GM18517 (cell line): ENCODE data around the gene TBC1D30.

Source experiments
- ATAC-seq: cut with Tn5 transposase; IDR thresholded peaks from one replicate; pipeline ENCODE4 v1.9.1; 2021; ENCODE audit warnings: mild to moderate bottlenecking, moderate library complexity; ENCODE audit not compliant: unreplicated experiment

Gene TBC1D30

DNA sequence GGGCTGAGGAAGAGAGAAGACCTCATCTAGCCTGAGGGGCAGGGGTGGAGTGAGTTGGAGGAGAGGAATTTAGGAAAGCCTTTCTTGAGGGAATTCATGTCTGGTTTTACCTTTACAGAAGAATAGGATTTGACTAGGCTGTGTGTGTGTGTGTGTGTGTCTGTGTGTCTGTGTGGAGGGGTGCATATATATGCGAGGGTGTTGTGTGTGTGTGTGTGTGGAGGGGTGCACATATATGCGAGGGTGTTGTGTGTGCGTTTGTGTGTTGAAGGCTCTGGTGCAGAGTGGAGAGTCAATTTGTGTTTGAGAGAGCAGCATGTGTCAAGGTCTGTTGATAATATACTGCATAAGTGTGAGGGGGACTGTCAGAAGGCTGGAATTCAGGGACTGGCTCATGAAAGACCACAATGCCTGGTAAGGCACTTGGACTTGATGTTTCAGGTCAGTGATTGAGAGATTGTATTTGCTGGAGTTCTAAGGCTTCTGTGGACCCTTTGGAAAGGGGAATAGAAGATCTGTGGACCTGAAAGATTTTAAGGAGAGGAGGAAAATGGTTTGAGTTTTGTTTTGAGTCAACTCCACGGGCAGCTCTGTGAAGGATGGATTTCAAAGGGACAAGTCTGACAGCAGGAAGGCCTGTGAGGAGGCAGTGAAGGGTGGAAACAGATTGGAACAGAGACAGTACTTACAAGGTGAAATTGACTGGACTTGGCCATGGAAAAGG lies 34.6 kb downstream of the TBC1D30 start:
- no peak for ATAC-seq

DNA sequence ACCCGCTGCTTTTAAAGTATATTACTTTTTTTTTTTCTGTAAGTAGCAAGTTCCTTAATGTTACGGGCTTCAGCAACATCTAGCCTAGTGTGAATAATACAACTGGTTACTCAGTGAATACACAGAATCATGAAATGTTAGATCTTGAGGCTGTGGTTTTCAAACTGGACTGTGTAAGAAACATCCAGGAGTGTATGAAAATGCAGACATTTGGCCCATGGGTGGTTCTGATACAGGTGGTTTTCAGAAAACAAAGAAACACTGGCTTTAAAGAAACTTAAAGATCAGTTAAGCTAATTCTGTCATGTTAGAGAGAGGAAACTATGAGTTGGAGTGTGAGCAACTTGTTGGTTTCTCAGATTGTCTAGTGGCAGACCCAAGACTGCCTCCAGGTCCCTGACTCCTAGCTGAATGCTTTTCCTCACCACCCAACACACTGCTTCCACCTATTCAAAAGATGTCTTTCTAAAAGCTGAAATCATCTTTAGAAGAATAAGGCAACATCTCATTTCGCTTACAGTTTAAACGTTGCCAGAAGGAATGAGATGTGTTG lies 36.1 kb downstream of the TBC1D30 start:
- ATAC-seq = no peak

DNA sequence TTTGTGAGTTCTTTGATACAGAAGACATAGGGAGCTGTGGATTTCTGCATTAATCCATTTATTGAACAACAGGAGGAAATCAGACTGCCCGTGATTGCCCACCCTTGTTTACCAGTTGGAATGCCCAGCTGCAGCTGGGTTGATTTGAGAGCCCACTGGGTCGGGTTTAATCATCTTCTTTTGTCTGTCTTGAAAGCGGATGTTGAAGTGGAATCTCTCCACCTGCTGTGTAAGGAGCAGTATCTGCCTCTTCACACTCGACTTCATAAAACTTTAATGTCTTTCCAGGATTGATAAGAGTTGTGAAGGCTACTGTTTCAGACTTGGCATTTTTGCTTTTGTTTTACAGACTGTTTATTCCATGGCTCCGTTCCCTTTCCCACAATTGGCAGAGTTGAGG lies 39.9 kb downstream of the TBC1D30 start:
- no peak for ATAC-seq

DNA sequence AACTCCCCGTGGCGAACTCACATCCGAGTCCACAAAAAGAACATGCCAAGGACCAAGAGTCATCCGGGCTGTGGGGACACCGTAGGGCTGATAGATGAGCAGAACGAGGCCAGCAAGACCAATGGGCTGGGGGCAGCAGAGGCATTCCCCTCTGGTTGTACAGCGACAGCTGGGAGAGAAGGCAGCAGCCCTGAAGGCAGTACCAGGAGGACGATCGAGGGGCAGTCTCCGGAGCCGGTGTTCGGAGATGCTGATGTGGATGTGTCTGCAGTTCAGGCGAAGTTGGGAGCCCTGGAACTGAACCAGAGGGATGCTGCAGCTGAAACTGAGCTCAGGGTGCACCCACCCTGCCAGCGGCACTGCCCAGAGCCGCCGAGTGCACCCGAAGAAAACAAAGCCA lies 50.7 kb downstream of the TBC1D30 start:
- ATAC-seq = no peak

DNA sequence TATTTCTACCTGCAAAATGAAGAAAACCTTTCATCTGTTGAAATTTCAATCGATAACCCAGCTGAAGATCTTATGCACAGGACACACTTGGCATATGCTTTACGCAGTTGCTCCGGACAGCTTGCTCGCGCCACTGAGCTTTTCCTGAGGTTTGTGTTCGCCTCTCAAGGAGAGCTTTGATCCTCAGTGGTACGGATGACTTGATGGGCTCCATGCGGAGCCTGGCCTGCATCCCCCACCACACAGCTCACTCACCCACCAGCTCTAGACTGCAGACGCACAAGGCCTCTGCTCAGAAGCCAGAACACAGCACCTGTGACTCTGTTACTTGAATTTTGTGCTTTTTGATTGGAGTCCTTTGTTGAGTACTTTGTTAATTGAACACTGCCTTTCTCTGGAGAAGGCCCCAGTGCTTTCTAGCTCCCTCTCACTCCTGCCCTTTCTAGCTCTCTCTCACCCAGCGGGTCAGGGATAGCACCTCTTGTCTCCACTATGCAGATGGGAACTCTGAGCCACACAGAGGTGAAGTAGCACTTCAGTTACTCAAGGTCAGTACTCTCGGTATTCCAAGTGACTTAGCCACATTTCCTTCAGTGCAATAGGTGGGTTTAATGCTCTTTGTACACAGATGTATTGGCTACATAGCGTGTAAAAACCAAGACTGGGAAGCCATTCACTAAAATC lies 52.1 kb downstream of the TBC1D30 start:
- ATAC-seq = no peak

- peak; percentile 80 for ATAC-seq
Measured at GRCh38 chr12:64877363-64878004, 53.0 kb downstream of the TBC1D30 start.

GRCh38 chr12:64882687-64883086 lies 58.2 kb downstream of the TBC1D30 start:
- no peak for ATAC-seq

GRCh38 chr12:64883264-64884163 lies 59.1 kb downstream of the TBC1D30 start:
- ATAC-seq = no peak

- no peak for ATAC-seq
Measured at GRCh38 chr12:64884164-64884542, 59.7 kb downstream of the TBC1D30 start.

DNA sequence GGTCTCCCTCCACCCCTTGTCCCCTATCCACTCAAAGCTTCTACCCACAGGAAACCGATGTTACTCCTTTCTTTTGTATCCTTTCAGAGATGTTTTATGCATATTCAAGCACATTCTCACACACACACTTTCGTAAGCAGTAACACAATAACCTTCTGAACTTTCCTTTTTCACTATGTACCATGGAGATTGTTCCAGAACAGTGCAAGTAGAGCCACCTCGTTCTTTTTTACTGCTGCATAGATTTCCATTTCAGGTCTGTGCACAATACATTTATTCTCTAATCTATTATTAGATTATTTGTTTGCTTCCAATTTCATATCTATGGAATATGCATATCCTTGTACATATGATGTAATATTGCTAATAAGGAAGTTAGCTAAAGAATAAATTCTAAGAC lies 60.3 kb downstream of the TBC1D30 start:
- no peak for ATAC-seq

DNA sequence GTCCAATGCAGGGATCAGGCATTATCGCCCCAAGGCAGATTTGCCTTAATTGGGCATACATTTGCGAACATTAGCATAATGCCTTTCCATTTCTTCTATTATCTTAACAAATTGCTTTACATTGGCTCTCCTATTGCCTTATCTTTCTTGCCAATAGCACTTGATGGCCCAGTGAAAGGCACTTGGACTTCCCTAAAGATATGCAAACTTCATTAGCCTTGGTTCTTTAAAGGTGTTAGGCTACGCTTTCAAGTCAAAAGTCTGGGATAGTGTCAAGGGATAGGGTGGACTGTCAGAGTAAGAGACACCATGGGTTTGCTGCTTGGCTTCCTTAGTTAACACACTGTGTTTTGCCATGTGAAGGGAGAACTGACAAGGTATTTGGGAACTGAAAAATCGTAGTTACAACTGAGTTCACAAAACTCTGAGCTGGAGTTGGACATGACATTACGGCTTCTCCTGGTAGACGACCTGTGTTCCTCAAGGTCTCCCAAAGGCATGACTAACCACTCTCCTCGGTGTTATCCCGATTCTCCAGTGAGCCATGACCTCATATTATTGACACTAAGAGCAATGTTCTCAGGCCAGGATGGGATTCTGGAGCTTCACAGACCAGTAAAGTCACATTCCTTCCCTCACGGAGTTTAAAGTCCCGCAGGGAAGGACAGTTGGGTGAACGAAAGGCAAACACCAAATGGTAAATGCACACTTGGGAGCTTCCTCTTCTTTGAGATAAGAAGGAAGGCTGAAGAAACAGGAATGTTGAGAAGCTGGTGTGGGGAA lies 65.2 kb downstream of the TBC1D30 start:
- no peak for ATAC-seq

GRCh38 chr12:64890873-64891468 lies 66.5 kb downstream of the TBC1D30 start:
- ATAC-seq = peak; percentile 63

GRCh38 chr12:64891629-64892028 lies 67.2 kb downstream of the TBC1D30 start:
- no peak for ATAC-seq

DNA sequence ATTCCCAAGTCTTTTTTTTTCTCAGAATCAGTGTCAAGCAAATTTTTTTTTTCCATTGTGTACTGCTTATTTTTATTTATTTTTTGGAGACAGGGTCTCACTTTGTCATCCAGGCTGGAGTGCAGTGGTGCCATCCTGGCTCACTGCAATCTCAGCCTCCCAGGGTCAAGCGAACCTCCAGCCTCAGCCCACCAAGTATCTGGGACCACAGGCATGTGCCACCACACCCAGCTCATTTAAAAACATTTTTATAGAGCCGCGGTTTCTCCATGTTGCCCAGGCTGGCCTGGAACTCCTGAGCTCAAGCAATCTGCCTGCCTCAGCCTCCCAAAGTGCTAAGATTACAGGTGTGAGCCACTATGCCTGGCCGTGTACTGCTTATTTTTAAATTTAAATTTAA lies 68.1 kb downstream of the TBC1D30 start:
- ATAC-seq = no peak

DNA sequence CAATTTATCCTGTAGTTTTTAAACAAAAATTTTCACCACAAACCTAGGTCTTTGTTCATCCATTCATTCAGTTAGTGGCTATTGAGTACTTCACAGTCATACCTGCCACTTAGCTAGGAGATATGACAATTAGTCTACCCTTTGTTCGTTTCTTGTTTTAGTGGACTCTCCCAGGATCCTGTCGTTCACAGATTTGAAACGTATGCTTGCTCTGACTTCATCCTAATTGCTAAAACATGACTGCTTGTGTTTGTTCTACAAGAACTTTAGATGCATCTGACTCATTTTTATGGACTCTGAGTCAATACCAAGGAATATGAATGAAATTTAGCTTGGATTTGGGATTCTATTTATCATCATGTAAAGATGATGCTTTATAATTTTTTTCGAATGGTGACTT lies 69.5 kb downstream of the TBC1D30 start:
- ATAC-seq = no peak

- no peak for ATAC-seq
Measured at GRCh38 chr12:64894827-64895475, 70.5 kb downstream of the TBC1D30 start.

DNA sequence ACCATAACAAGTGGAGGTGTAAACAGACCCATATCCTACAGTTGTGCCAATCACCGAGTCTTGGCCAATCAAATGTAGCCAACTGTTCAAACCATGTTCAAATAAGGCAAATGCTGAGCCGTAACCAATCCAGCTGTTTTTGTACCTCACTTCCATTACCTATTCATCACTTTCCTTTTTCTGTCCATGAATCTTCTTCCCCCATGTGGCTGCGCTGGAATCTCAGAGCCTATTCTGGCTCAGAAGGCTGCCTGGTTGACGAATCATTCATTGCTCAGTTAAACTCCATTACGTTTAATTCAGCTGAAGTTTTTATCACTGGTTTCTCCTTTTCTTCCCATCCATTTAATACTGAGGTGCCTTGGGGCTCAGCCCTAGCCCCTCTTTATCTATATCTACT lies 71.1 kb downstream of the TBC1D30 start:
- no peak for ATAC-seq

- ATAC-seq = no peak
Measured at GRCh38 chr12:64900540-64900939, 76.1 kb downstream of the TBC1D30 start.

DNA sequence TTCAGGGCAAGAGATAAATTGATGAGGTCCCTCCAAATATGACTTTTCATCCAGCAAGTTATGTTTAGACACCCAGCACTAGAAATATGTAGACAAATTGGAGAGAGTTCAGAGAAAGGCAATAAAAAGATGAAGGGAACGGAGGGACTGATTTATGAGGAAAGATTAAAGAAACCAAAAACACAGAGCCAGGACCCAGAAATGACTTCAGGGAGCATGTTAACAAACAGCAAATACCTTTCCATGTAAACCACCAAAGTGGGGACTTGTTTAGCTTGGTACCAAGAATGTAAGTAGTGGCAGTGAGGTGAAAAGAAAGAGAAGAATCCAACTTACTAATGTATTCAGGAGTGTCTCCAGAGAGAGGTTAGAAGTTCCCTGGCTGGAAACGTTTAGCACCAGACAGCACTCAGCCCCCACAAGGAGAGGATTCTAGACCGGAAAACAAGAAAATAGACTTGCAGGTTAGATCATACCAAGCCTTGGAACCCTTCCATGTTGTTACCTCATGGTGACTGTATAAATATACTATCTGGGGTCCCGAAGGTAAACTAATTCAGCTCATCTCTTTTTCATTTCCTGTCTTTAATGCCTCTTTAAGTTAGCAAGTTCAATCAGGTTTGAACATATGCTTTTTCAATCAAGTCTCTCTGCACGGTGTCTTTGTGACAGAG lies 79.2 kb downstream of the TBC1D30 start:
- no peak for ATAC-seq
